DOHH2 (cell line): ENCODE data around the gene KLHL42.

Experiments
- H3F3A ChIP-seq: fragments of 200-600 bp; sonication (generic), shearing (Covaris generic); 2 replicates; pipeline ENCODE4 v1.6.0; 2016; ENCODE audit warnings: antibody characterized with exemption, mild to moderate bottlenecking; ENCODE audit not compliant: control insufficient read depth, insufficient read depth
- H3K27ac ChIP-seq: fragments of 200-600 bp; sonication (generic); 2 replicates; pipeline ENCODE4 v1.5.1; 2014; ENCODE audit warnings: low read depth, mild to moderate bottlenecking, low read length, moderate library complexity
- H3K27me3 ChIP-seq: fragments of 200-600 bp; sonication (generic); 2 replicates; pipeline ENCODE4 v1.6.1; 2014; ENCODE audit warnings: mild to moderate bottlenecking, low read length, mixed read lengths; ENCODE audit not compliant: control insufficient read depth
- H3K36me3 ChIP-seq: fragments of 200-600 bp; sonication (generic); 2 replicates; pipeline ENCODE4 v1.6.1; 2014; ENCODE audit warnings: mild to moderate bottlenecking, low read length, moderate library complexity, mixed read lengths; ENCODE audit not compliant: control insufficient read depth
- H3K4me1 ChIP-seq: fragments of 200-600 bp; sonication (generic); 2 replicates; pipeline ENCODE4 v1.6.1; 2014; ENCODE audit warnings: mild to moderate bottlenecking, low read length, mixed read lengths; ENCODE audit not compliant: control insufficient read depth
- H3K4me2 ChIP-seq: fragments of 200-600 bp; sonication (generic); 2 replicates; pipeline ENCODE4 v1.6.0; 2014; ENCODE audit warnings: mild to moderate bottlenecking, low read length, moderate library complexity
- H3K4me3 ChIP-seq: fragments of 200-600 bp; sonication (generic); 2 replicates; pipeline ENCODE4 v1.5.1; 2014; ENCODE audit warnings: mild to moderate bottlenecking, low read length, mixed read lengths
- H3K79me2 ChIP-seq: fragments of 200-600 bp; sonication (generic); 2 replicates; pipeline ENCODE4 v1.6.1; 2014; ENCODE audit warnings: mild to moderate bottlenecking, low read length, mixed read lengths; ENCODE audit not compliant: control insufficient read depth
- H3K9me2 ChIP-seq: fragments of 200-600 bp; sonication (generic); replicated peaks from 2 replicates; pipeline ENCODE4 v1.6.1; 2014; ENCODE audit warnings: mild to moderate bottlenecking, low read length, mixed read lengths; ENCODE audit not compliant: control insufficient read depth
- H3K9me3 ChIP-seq: fragments of 200-600 bp; sonication (generic); 2 replicates; pipeline ENCODE4 v1.6.1; 2014; ENCODE audit warnings: antibody characterized with exemption, low read length, mixed read lengths; ENCODE audit not compliant: control insufficient read depth, insufficient read depth
- H4K20me1 ChIP-seq: fragments of 200-600 bp; sonication (generic); 2 replicates; pipeline ENCODE4 v1.6.0; 2014; ENCODE audit warnings: low read depth, mild to moderate bottlenecking, antibody characterized with exemption, low read length, moderate library complexity; ENCODE audit not compliant: control insufficient read depth, insufficient read depth
- CTCF ChIP-seq: fragments of 200-600 bp; sonication (generic); IDR thresholded peaks from one replicate; pipeline ENCODE4 v1.5.1; 2014; ENCODE audit warnings: antibody characterized with exemption, mild to moderate bottlenecking, low read depth, low read length; ENCODE audit not compliant: poor library complexity, severe bottlenecking
- EZH2phosphoT487 ChIP-seq: fragments of 200-600 bp; sonication (generic); IDR thresholded peaks from 2 replicates; pipeline ENCODE4 v1.6.1; 2017; ENCODE audit warnings: borderline replicate concordance, mild to moderate bottlenecking, antibody characterized with exemption, low read length, moderate library complexity, mixed read lengths

KLHL42 gene

GRCh38 chr12:27777141-27777540 is 2.9 kb upstream of the KLHL42 start:
- Histone ChIP-seq H3K4me2 (no peak overlapping the region), H3K27me3 (no peaks in the 10 kb centered on the region), H3K9me3 (no peaks in the 10 kb centered on the region), H3K36me3 (peaks cover 17% of the 10 kb centered on the region), H3K9me2 (no peaks in the 10 kb centered on the region), H3K27ac (no peak overlapping the region), H3K4me3 (no peak overlapping the region), H4K20me1 (no peaks in the 10 kb centered on the region), H3F3A (peaks cover 6% of the 10 kb centered on the region; the same call in 1 of the 2 replicates), H3K79me2 (peaks cover 20% of the 10 kb centered on the region), H3K4me1 (peaks cover 22% of the 10 kb centered on the region)
- TF ChIP-seq EZH2phosphoT487 (no peak), CTCF (no peak)

GRCh38 chr12:27778206-27778605 is 1.8 kb upstream of the KLHL42 start:
- Histone ChIP-seq H3K27ac (no peak overlapping the region), H3K9me3 (no peaks in the 10 kb centered on the region), H3K4me2 (no peak overlapping the region), H3K9me2 (no peaks in the 10 kb centered on the region), H3K27me3 (no peaks in the 10 kb centered on the region), H4K20me1 (no peaks in the 10 kb centered on the region), H3K79me2 (peaks cover 28% of the 10 kb centered on the region), H3K4me1 (peaks cover 29% of the 10 kb centered on the region), H3K36me3 (peaks cover 22% of the 10 kb centered on the region), H3F3A (peaks cover 6% of the 10 kb centered on the region; the same call in 1 of the 2 replicates), H3K4me3 (no peak overlapping the region)
- no peak for TF ChIP-seq CTCF
- no peak for TF ChIP-seq EZH2phosphoT487

- H3K27ac ChIP-seq, result peak overlapping the region; percentile 52
- H3K9me2 ChIP-seq, result no peaks in the 10 kb centered on the region
- H3K27me3 ChIP-seq, result no peaks in the 10 kb centered on the region
- H3K4me3 ChIP-seq, result peak overlapping the region; percentile 86
- peaks cover 40% of the 10 kb centered on the region for H3K79me2 ChIP-seq
- H4K20me1 ChIP-seq, result no peaks in the 10 kb centered on the region
- H3K9me3 ChIP-seq, result no peaks in the 10 kb centered on the region
- peaks cover 22% of the 10 kb centered on the region for H3K36me3 ChIP-seq
- peak overlapping the region; percentile 93 for H3K4me2 ChIP-seq
- no peak for TF ChIP-seq CTCF
- TF ChIP-seq EZH2phosphoT487, result no peak
- peaks cover 6% of the 10 kb centered on the region; the same call in 1 of the 2 replicates for H3F3A ChIP-seq
- peaks cover 30% of the 10 kb centered on the region for H3K4me1 ChIP-seq
Measured at GRCh38 chr12:27779416-27779919, 565 bp upstream of the KLHL42 start.
